HEK293T (cell line): ENCODE data around the gene MED9.

ENCODE experiments used
- CTCF ChIA-PET: fragments of 350-600 bp; formaldehyde crosslinking; extraction: SDS; loops from one replicate; lab custom pipeline; 2021; ENCODE audit warnings: antibody characterized with exemption, inconsistent platforms; lab: Yijun Ruan, JAX
- POLR2A ChIA-PET: fragments of 350-600 bp; formaldehyde crosslinking; extraction: SDS; loops from one replicate; lab custom pipeline; 2020; ENCODE audit warnings: antibody characterized with exemption, inconsistent platforms; lab: Yijun Ruan, JAX
- DNase-seq: peaks from one replicate; pipeline ENCODE4 v3.0.0; 2012; ENCODE audit warnings: mixed read lengths; ENCODE audit errors: extremely low spot score
- ARNT ChIP-seq: fragments of 450-650 bp; IDR thresholded peaks from 2 replicates; pipeline ENCODE4 v1.6.1; 2017; ENCODE audit warnings: mild to moderate bottlenecking
- BHLHE40 ChIP-seq: fragments of 450-650 bp; IDR thresholded peaks from 2 replicates; pipeline ENCODE4 v1.6.1; 2016; ENCODE audit warnings: mild to moderate bottlenecking, moderate library complexity, borderline replicate concordance
- CTBP1 ChIP-seq: fragments of 450-650 bp; IDR thresholded peaks from 2 replicates; pipeline ENCODE4 v1.6.1; 2016; ENCODE audit warnings: borderline replicate concordance
- ELF4 ChIP-seq: fragments of 450-650 bp; IDR thresholded peaks from 2 replicates; pipeline ENCODE4 v1.6.1; 2017; ENCODE audit warnings: antibody characterized with exemption
- FOXA1 ChIP-seq: fragments of 450-650 bp; IDR thresholded peaks from 2 replicates; pipeline ENCODE4 v1.6.1; 2016; ENCODE audit warnings: mild to moderate bottlenecking
- FOXK2 ChIP-seq: fragments of 450-650 bp; IDR thresholded peaks from 2 replicates; pipeline ENCODE4 v1.6.1; 2016; ENCODE audit warnings: mild to moderate bottlenecking
- FOXM1 ChIP-seq: fragments of 450-650 bp; IDR thresholded peaks from 2 replicates; pipeline ENCODE4 v1.6.1; 2017; ENCODE audit warnings: mild to moderate bottlenecking, borderline replicate concordance
- HDGF ChIP-seq: fragments of 450-650 bp; IDR thresholded peaks from 2 replicates; pipeline ENCODE4 v1.6.1; 2017; ENCODE audit warnings: antibody characterized with exemption, borderline replicate concordance
- L3MBTL2 ChIP-seq: fragments of 450-650 bp; conservative IDR thresholded peaks from 2 replicates; pipeline ENCODE4 v1.6.1; 2016; ENCODE audit warnings: mild to moderate bottlenecking
- LEF1 ChIP-seq: fragments of 450-650 bp; IDR thresholded peaks from 2 replicates; pipeline ENCODE4 v1.6.1; 2017; ENCODE audit warnings: mild to moderate bottlenecking, borderline replicate concordance
- NFRKB ChIP-seq: fragments of 450-650 bp; IDR thresholded peaks from 2 replicates; pipeline ENCODE4 v1.6.1; 2016; ENCODE audit warnings: mild to moderate bottlenecking, moderate library complexity
- SP1 ChIP-seq: fragments of 450-650 bp; IDR thresholded peaks from 2 replicates; pipeline ENCODE4 v1.6.1; 2017
- SUZ12 ChIP-seq: fragments of 450-650 bp; IDR thresholded peaks from 2 replicates; pipeline ENCODE4 v1.6.1; 2016; ENCODE audit warnings: mild to moderate bottlenecking
- TARDBP ChIP-seq: fragments of 450-650 bp; IDR thresholded peaks from 2 replicates; pipeline ENCODE4 v1.6.1; 2016
- ZNF384 ChIP-seq: fragments of 450-650 bp; IDR thresholded peaks from 2 replicates; pipeline ENCODE4 v1.6.1; 2016
- TF ChIP-seq, protein P1 (sequence below): fragments of 450-650 bp; IDR thresholded peaks from 2 replicates; pipeline ENCODE4 v1.6.1; 2016

MED9 gene

DNA sequence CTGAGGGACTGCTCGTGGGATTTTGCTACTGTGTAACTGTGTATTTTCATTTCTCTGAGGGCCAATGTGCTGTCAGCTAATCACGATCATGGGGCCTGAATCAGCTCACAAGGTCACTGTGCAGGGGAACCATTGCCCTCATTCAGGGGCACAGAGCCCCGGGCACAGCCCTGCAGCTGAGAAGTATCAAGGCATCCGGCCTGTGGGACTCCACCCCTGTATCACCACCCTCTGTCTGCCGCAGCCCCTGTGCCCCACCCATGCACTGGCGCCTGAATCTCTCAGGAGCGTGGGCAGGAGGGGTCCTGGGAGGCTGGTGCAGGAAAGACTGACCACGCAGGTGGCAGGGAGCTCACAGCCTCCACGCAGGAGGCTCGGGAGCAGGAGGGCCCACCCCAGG is 62.8 kb downstream of the MED9 start:
- no peak for TF ChIP-seq TARDBP
- TF ChIP-seq SP1: no peak
- TF ChIP-seq ZNF384: no peak
- no peak for TF ChIP-seq LEF1
- ChIA-PET POLR2A (interaction anchor here (1.1 kb wide), 1 partner anchor 51 kb away, joined by 4 read pairs; no protein-coding TSS in a partner anchor), CTCF (interaction anchor here (0.5 kb wide), 1 partner anchor 12 kb away, joined by 3 read pairs; no protein-coding TSS in a partner anchor)
- no peak for DNase-seq

DNA sequence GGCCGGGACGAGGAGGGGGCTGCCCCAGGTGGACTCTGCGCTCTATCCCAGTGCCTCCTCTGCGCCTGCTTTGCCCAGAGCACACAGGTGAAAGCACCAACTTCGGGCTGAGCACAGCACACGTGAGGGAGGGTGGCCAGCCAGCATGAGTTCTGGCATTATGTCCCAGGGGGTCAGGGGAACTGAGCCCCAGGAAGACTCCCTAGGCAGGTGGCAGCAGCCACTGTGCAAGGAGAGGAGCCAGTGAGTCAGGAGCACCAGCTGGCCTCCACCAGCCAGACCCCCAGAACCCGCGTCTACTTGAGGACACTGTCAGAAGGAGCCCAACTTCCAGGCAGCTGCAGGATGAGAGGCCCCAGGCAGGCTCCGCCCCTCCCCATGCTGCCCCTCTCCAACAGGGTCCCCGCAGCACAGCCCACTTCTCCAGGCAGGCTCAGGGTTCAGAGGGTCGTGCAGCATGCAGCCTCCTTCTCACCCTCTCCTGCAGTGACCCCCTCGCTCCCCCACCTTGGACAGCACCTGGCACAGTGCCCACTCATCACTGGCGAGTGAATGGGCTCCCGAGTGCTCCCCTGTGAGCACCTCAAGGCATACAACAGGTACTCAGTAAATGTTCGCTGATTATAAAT is 63.6 kb downstream of the MED9 start:
- TF ChIP-seq ELF4: no peak
- no peak for TF ChIP-seq FOXM1
- TF ChIP-seq CTBP1: no peak
- no peak for TF ChIP-seq FOXA1
- no peak for TF ChIP-seq BHLHE40
- no peak for TF ChIP-seq FOXK2
- TF ChIP-seq, protein P1, sequence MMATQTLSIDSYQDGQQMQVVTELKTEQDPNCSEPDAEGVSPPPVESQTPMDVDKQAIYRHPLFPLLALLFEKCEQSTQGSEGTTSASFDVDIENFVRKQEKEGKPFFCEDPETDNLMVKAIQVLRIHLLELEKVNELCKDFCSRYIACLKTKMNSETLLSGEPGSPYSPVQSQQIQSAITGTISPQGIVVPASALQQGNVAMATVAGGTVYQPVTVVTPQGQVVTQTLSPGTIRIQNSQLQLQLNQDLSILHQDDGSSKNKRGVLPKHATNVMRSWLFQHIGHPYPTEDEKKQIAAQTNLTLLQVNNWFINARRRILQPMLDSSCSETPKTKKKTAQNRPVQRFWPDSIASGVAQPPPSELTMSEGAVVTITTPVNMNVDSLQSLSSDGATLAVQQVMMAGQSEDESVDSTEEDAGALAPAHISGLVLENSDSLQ: no peak
- TF ChIP-seq LEF1: no peak
- TF ChIP-seq HDGF: no peak
- TF ChIP-seq SP1: no peak
- TF ChIP-seq SUZ12: no peak
- no peak for TF ChIP-seq L3MBTL2
- no peak for TF ChIP-seq ARNT
- TF ChIP-seq NFRKB: no peak
- no peak for TF ChIP-seq TARDBP
- ChIA-PET POLR2A (no interaction called here), CTCF (interaction anchor here (0.5 kb wide), 1 partner anchor 11 kb away, joined by 3 read pairs; no protein-coding TSS in a partner anchor)
- no peak for DNase-seq

DNA sequence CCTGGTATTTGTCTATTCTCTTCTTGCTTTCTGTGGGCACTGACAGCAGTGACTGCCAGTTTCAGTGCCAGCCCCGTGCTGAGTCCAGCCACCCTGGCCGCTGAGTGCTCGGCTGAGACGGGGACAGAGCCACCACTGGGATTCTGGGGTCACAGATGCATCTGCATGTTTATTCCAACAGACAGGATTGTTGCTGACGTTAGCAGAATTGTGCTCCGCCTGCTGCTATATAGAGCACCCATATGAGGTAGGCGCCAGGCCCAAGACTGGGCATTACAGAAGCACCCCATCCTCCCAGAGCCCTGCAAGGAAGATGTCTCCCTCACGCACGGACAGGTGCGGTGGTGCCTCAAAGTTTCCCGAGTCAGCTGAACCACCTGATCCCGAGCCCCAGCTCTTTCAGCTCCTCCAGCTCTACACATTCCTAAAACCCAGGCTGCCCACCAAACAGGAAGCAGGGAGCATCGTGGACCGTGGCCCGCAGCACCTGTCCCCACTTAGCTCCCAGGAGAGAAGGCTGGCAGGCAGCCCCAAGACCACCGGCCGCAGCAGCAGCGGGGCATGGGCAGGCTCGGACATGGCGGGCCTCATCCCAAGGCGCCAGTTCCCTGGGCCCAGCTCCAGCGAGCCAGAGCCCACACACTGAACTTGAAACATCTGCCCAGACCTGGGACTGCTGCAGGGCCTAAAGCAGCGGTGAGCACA is 64.3 kb downstream of the MED9 start:
- CTCF ChIA-PET: no interaction called here
- POLR2A ChIA-PET: no interaction called here
- TF ChIP-seq FOXM1 (no peak), ELF4 (no peak), ARNT (no peak), HDGF (no peak), FOXK2 (no peak), L3MBTL2 (no peak), CTBP1 (no peak), SP1 (no peak), FOXA1 (no peak), SUZ12 (no peak), NFRKB (no peak), LEF1 (no peak), TARDBP (no peak), ZNF384 (no peak), BHLHE40 (no peak)
- TF ChIP-seq, protein P1: no peak
- DNase-seq: no peak

DNA sequence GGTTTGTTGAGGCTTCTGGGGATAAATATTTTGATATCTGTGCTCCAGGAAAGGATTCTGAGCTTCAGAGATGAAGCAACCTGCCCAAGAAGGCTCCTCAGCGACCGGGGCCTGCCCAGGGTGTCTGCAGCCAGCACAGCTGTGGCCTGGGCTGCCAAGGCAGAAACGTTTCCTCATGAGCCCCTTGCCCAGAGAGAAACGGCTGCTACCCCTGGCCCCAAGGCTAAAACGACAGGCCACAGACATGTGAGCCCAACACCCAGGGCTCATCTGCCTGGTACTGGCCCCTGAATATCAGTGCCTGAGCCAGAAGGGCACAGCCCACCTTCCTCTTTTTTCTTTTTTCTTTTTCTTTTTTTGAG is 64.8 kb downstream of the MED9 start:
- TF ChIP-seq FOXK2 (no peak), CTBP1 (no peak), BHLHE40 (no peak), LEF1 (no peak), ELF4 (no peak)
- ChIA-PET POLR2A (no interaction called here), CTCF (no interaction called here)
- no peak for DNase-seq
